K562 (cell line): ENCODE measurements around the gene CEL. TPM values are rescaled to one million over a fixed set of nuclear protein-coding genes. Genes with fewer than 3 reads are reported as not detected.

ENCODE experiments used
- ATAC-seq: fragments of 200-7000 bp; cut with Tn5 transposase; 3 replicates; pipeline ENCODE4 v1.9.1; 2020; ENCODE audit warnings: moderate library complexity
- BruUV-seq: library from RNA; stranded (reverse); fragments of 400-500 nt; replicated peaks from 2 replicates; lab custom pipeline; 2021; lab: Mats Ljungman, UMichigan
- CTCF ChIA-PET: fragments of 300-600 bp; formaldehyde crosslinking; extraction: SDS; loops from one replicate; lab custom pipeline; 2021; ENCODE audit warnings: low intra/inter-chr PET ratio; lab: Yijun Ruan, JAX
- POLR2A ChIA-PET: fragments of 300-600, 350-650 bp; sonication (Branson Sonifier 250); formaldehyde crosslinking; extraction: SDS; loops from one replicate; lab custom pipeline; 2021; ENCODE audit warnings: antibody characterized with exemption, inconsistent platforms; lab: Yijun Ruan, JAX
- DNase-seq, 4 experiments: peaks; one replicate each; pipeline versions ENCODE4 v3.0.0 to v3.0.0-alpha.2; 2011 to 2018; ENCODE audit warnings: low spot score in 3 of 4, mixed read lengths in 3 of 4; ENCODE audit errors: extremely low read depth in 1 of 4
- FAIRE-seq: peaks from 2 replicates; lab custom pipeline; 2011; peaks lifted over from hg19 to GRCh38; lab: Jason Lieb, UNC
- H2AFZ ChIP-seq: 2 replicates; pipeline ENCODE4 v1.6.0; 2011; ENCODE audit warnings: low read depth, low read length, control low read depth, inconsistent platforms
- H3K27ac ChIP-seq: fragments of 200-600 bp; 3 replicates; pipeline ENCODE4 v1.8.0; 2011; ENCODE audit warnings: low read depth, mild to moderate bottlenecking, control low read depth, inconsistent platforms, low read length, moderate library complexity, mixed read lengths; ENCODE audit errors: extremely low read depth
- H3K27me3 ChIP-seq, 2 experiments: fragments of 300-600 bp in 1 of 2; 2 replicates in 1 of 2; 3 replicates in 1 of 2; pipeline versions ENCODE4 v1.6.0 to v1.8.0; 2011; ENCODE audit warnings: inconsistent platforms in 2 of 2, low read length in 2 of 2, mild to moderate bottlenecking in 1 of 2, mixed read lengths in 1 of 2, moderate library complexity in 1 of 2; ENCODE audit not compliant: control insufficient read depth in 2 of 2, insufficient read depth in 2 of 2
- H3K36me3 ChIP-seq: fragments of 300-600 bp; 3 replicates; pipeline ENCODE4 v1.8.0; 2011; ENCODE audit warnings: mild to moderate bottlenecking, low read length, inconsistent platforms; ENCODE audit not compliant: control insufficient read depth, insufficient read depth
- H3K4me1 ChIP-seq, 2 experiments: fragments of 200-600 bp in 1 of 2; replicated peaks in 1 of 2; 2 replicates in 1 of 2; 3 replicates in 1 of 2; pipeline versions ENCODE4 v1.5.1 to v1.8.0; 2011; ENCODE audit warnings: inconsistent platforms in 2 of 2, low read length in 2 of 2, mild to moderate bottlenecking in 1 of 2, mixed read lengths in 1 of 2, moderate library complexity in 1 of 2; ENCODE audit not compliant: control insufficient read depth in 2 of 2, insufficient read depth in 2 of 2
- H3K4me2 ChIP-seq: 2 replicates; pipeline ENCODE4 v1.6.1; 2011; ENCODE audit warnings: low read length, control low read depth, inconsistent platforms, mixed read lengths; ENCODE audit not compliant: insufficient read depth
- H3K4me3 ChIP-seq: fragments of 200-600 bp; sonication (generic), shearing (Covaris generic); 2 replicates; pipeline ENCODE4 v1.5.1; 2016; ENCODE audit warnings: control low read depth, inconsistent platforms
- H3K79me2 ChIP-seq: fragments of 200-600 bp; 3 replicates; pipeline ENCODE4 v1.8.0; 2011; ENCODE audit warnings: low read length, inconsistent platforms; ENCODE audit not compliant: control insufficient read depth, insufficient read depth
- H3K9ac ChIP-seq, 2 experiments: 2 replicates each; pipeline versions ENCODE4 v1.6.0 to v1.6.1; 2011; ENCODE audit warnings: low read depth in 2 of 2, low read length in 2 of 2, control low read depth in 1 of 2, inconsistent platforms in 1 of 2, mild to moderate bottlenecking in 1 of 2, mixed read lengths in 1 of 2; ENCODE audit not compliant: insufficient read depth in 1 of 2
- H3K9me1 ChIP-seq: one replicate; pipeline ENCODE4 v1.6.0; 2011; ENCODE audit warnings: inconsistent platforms, mild to moderate bottlenecking, low read length, moderate library complexity; ENCODE audit not compliant: control insufficient read depth, insufficient read depth
- H3K9me3 ChIP-seq: replicated peaks from 2 replicates; pipeline ENCODE4 v1.5.1; 2011; ENCODE audit warnings: low read depth, low read length, inconsistent platforms; ENCODE audit not compliant: control insufficient read depth, insufficient read depth
- H4K20me1 ChIP-seq: replicated peaks from 2 replicates; pipeline ENCODE4 v1.6.1; 2011; ENCODE audit warnings: low read length, inconsistent platforms, mixed read lengths; ENCODE audit not compliant: control insufficient read depth, insufficient read depth
- CAMTA2 ChIP-seq: fragments of 250-450 bp; sonication (Bioruptor Pico); conservative IDR thresholded peaks from 2 replicates; pipeline ENCODE4 v1.5.1; 2022
- CEBPZ ChIP-seq: fragments of 150-350 bp; IDR thresholded peaks from 2 replicates; pipeline ENCODE4 v1.6.1; 2014; ENCODE audit warnings: low read depth, mild to moderate bottlenecking, low read length, borderline replicate concordance
- HEY1 ChIP-seq: fragments of 250-450 bp; sonication (Bioruptor Pico); IDR thresholded peaks from 2 replicates; pipeline ENCODE4 v1.5.0; 2020; ENCODE audit warnings: mild to moderate bottlenecking, moderate library complexity, borderline replicate concordance
- JUND ChIP-seq, 2 experiments: IDR thresholded peaks; 2 replicates in 1 of 2; 3 replicates in 1 of 2; pipeline ENCODE4 v1.6.1; 2011; ENCODE audit warnings: borderline replicate concordance in 2 of 2, low read depth in 2 of 2, low read length in 2 of 2, improper control_type of control experiment in 1 of 2, missing biosample characterization in 1 of 2, missing genetic modification characterization in 1 of 2, missing genetic modification reagents in 1 of 2
- PATZ1 ChIP-seq: fragments of 250-450 bp; sonication (Bioruptor Pico); IDR thresholded peaks from 2 replicates; pipeline ENCODE4 v1.5.0; 2020; ENCODE audit warnings: mild to moderate bottlenecking, borderline replicate concordance
- ZNF263 ChIP-seq: sonication (generic); formaldehyde crosslinking; IDR thresholded peaks from 2 replicates; pipeline ENCODE4 v1.8.0; 2022; ENCODE audit warnings: mild to moderate bottlenecking, missing genetic modification reagents, borderline replicate concordance
- ZNF780A ChIP-seq: fragments of 250-450 bp; sonication (Bioruptor Pico); IDR thresholded peaks from 2 replicates; pipeline ENCODE4 v1.5.0; 2021; ENCODE audit warnings: mild to moderate bottlenecking
- WGBS: fragments of 100-300 bp; shearing (Covaris generic); methylation state at CpG from one replicate; pipeline ENCODE4 v1.1.6; 2016; ENCODE audit warnings: low coverage, mixed read lengths; ENCODE audit not compliant: insufficient coverage; ENCODE audit errors: missing lambda C conversion rate; 5-methylcytosine and 5-hydroxymethylcytosine counted together
- in situ Hi-C: fragments of 300-500 bp; cut with MboI; formaldehyde crosslinking; loops from 4 replicates; pipeline ENCODE4 v1.15.0; 2018; ENCODE audit warnings: inconsistent platforms, mixed read lengths
- intact Hi-C: fragments of 100-400 bp; cut with micrococcal nuclease; formaldehyde crosslinking; loops from 2 replicates; pipeline ENCODE4 v1.14.2; 2022
- polyA plus RNA-seq, 8 experiments: library from polyadenylated mRNA; depleted of rRNA in 4 of 8; stranded (reverse) in 5 of 8; unstranded in 3 of 8; fragments of >200 nt; fragmentation: Nextera tagmentation in 2 of 8; fragmentation: Illumina TruSeq in 1 of 8; extraction: Ambion mirVana in 2 of 8; extraction: Trizol in 1 of 8; gene quantifications; 2 replicates each; pipeline versions ENCODE4 v1.2.1 to v1.2.3, GENCODE V29; 2011 to 2014; ENCODE audit warnings: inconsistent platforms in 1 of 8, missing spikeins in 1 of 8
- total RNA-seq, 7 experiments: library from RNA; depleted of rRNA in 6 of 7; stranded (reverse); fragments of >200 nt in 6 of 7; fragmentation: Illumina TruSeq in 2 of 7; extraction: Trizol in 2 of 7; gene quantifications; 2 replicates each; pipeline versions ENCODE4 v1.2.1 to v1.2.3, GENCODE V29; 2011 to 2021; ENCODE audit warnings: low replicate concordance in 1 of 7

The CEL gene
- total and polyA plus RNA-seq, 9 of the 15 experiments (the other 6 are each of a cell fraction or from before 2014, with no cell fraction given), result 0.09 to 3.0 (median 0.51) TPM; not detected in 2

DNA sequence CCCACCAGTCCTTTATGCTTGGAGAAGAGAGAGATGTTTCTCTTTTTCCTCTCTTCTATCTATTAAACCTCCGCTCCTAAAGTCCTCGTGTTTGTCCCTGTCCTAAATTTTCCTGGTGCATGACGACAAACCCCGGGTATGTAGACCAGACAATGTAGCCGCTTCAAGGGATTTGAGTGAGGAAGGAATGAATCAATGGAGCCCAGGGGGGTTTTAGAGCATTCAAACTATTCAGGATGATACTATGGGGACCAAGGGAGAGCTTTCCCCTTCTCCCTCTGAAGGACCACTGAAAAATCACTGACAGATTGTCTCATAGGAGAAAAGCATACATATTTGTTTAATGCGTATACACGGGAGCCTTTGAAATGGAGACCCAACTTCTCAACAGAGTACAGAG is 18.4 kb downstream of the CEL start:
- FAIRE-seq (no peak), DNase-seq (no peak), ATAC-seq (no peak)
- ChIA-PET POLR2A (interaction anchor here (0.8 to 0.9 kb wide), 2 partner anchors 9 to 24 kb away, joined by 3 to 8 read pairs; no protein-coding TSS in a partner anchor), CTCF (no interaction called here)
- Histone ChIP-seq H3K27me3 (peaks cover 23 to 33% of the 10 kb centered on the region in 2 experiments), H3K36me3 (no peaks in the 10 kb centered on the region), H3K9me3 (no peaks in the 10 kb centered on the region), H3K4me1 (no peaks in the 10 kb centered on the region; a peak in 1 of 5 replicates), H3K79me2 (no peaks in the 10 kb centered on the region), H3K4me3 (no peak overlapping the region), H3K27ac (no peak overlapping the region), H3K9ac (no peak overlapping the region), H4K20me1 (no peaks in the 10 kb centered on the region), H3K4me2 (no peak overlapping the region), H3K9me1 (no peaks in the 10 kb centered on the region), H2AFZ (no peak overlapping the region)
- no TSS peak for BruUV-seq
- WGBS, result 25% methylated on average over 7 of the region's 7 CpGs
- intact Hi-C loops (no loop called here), in situ Hi-C loops (no loop called here)
- no peak for TF ChIP-seq CEBPZ
- TF ChIP-seq PATZ1 (CRISPR knock-in tag), result no peak
- TF ChIP-seq ZNF780A (CRISPR knock-in tag), result no peak
- TF ChIP-seq ZNF263 (CRISPR knock-in tag), result no peak
- no peak for TF ChIP-seq JUND (IDR thresholded peaks at IDR 0.05; ENCODE audit: borderline replicate concordance, low read depth, low read length)
- TF ChIP-seq JUND (tag; IDR thresholded peaks at IDR 0.05; ENCODE audit: borderline replicate concordance, low read depth, low read length), result no peak
- TF ChIP-seq CAMTA2 (CRISPR knock-in tag), result no peak
- TF ChIP-seq HEY1 (CRISPR knock-in tag), result no peak
